K562 (cell line): ENCODE results near the gene PRR7. TPM values are rescaled to one million over a fixed set of nuclear protein-coding genes. Genes with fewer than 3 reads are reported as not detected.

ENCODE experiments used
- ATAC-seq: fragments of 200-7000 bp; cut with Tn5 transposase; 3 replicates; pipeline ENCODE4 v1.9.1; 2020; ENCODE audit warnings: moderate library complexity
- BruUV-seq: library from RNA; stranded (reverse); fragments of 400-500 nt; replicated peaks from 2 replicates; lab custom pipeline; 2021; lab: Mats Ljungman, UMichigan
- CTCF ChIA-PET: fragments of 300-600 bp; formaldehyde crosslinking; extraction: SDS; loops from one replicate; lab custom pipeline; 2021; ENCODE audit warnings: low intra/inter-chr PET ratio; lab: Yijun Ruan, JAX
- POLR2A ChIA-PET: fragments of 300-600, 350-650 bp; sonication (Branson Sonifier 250); formaldehyde crosslinking; extraction: SDS; loops from one replicate; lab custom pipeline; 2021; ENCODE audit warnings: antibody characterized with exemption, inconsistent platforms; lab: Yijun Ruan, JAX
- DNase-seq, 4 experiments: peaks; one replicate each; pipeline versions ENCODE4 v3.0.0 to v3.0.0-alpha.2; 2011 to 2018; ENCODE audit warnings: low spot score in 3 of 4, mixed read lengths in 3 of 4; ENCODE audit errors: extremely low read depth in 1 of 4
- FAIRE-seq: peaks from 2 replicates; lab custom pipeline; 2011; peaks lifted over from hg19 to GRCh38; lab: Jason Lieb, UNC
- H2AFZ ChIP-seq: 2 replicates; pipeline ENCODE4 v1.6.0; 2011; ENCODE audit warnings: low read depth, low read length, control low read depth, inconsistent platforms
- H3K27ac ChIP-seq: fragments of 200-600 bp; 3 replicates; pipeline ENCODE4 v1.8.0; 2011; ENCODE audit warnings: low read depth, mild to moderate bottlenecking, control low read depth, inconsistent platforms, low read length, moderate library complexity, mixed read lengths; ENCODE audit errors: extremely low read depth
- H3K27me3 ChIP-seq, 2 experiments: fragments of 300-600 bp in 1 of 2; 2 replicates in 1 of 2; 3 replicates in 1 of 2; pipeline versions ENCODE4 v1.6.0 to v1.8.0; 2011; ENCODE audit warnings: inconsistent platforms in 2 of 2, low read length in 2 of 2, mild to moderate bottlenecking in 1 of 2, mixed read lengths in 1 of 2, moderate library complexity in 1 of 2; ENCODE audit not compliant: control insufficient read depth in 2 of 2, insufficient read depth in 2 of 2
- H3K36me3 ChIP-seq: fragments of 300-600 bp; 3 replicates; pipeline ENCODE4 v1.8.0; 2011; ENCODE audit warnings: mild to moderate bottlenecking, low read length, inconsistent platforms; ENCODE audit not compliant: control insufficient read depth, insufficient read depth
- H3K4me1 ChIP-seq, 2 experiments: fragments of 200-600 bp in 1 of 2; replicated peaks in 1 of 2; 2 replicates in 1 of 2; 3 replicates in 1 of 2; pipeline versions ENCODE4 v1.5.1 to v1.8.0; 2011; ENCODE audit warnings: inconsistent platforms in 2 of 2, low read length in 2 of 2, mild to moderate bottlenecking in 1 of 2, mixed read lengths in 1 of 2, moderate library complexity in 1 of 2; ENCODE audit not compliant: control insufficient read depth in 2 of 2, insufficient read depth in 2 of 2
- H3K4me2 ChIP-seq: 2 replicates; pipeline ENCODE4 v1.6.1; 2011; ENCODE audit warnings: low read length, control low read depth, inconsistent platforms, mixed read lengths; ENCODE audit not compliant: insufficient read depth
- H3K4me3 ChIP-seq: fragments of 200-600 bp; sonication (generic), shearing (Covaris generic); 2 replicates; pipeline ENCODE4 v1.5.1; 2016; ENCODE audit warnings: control low read depth, inconsistent platforms
- H3K79me2 ChIP-seq: fragments of 200-600 bp; 3 replicates; pipeline ENCODE4 v1.8.0; 2011; ENCODE audit warnings: low read length, inconsistent platforms; ENCODE audit not compliant: control insufficient read depth, insufficient read depth
- H3K9ac ChIP-seq, 2 experiments: 2 replicates each; pipeline versions ENCODE4 v1.6.0 to v1.6.1; 2011; ENCODE audit warnings: low read depth in 2 of 2, low read length in 2 of 2, control low read depth in 1 of 2, inconsistent platforms in 1 of 2, mild to moderate bottlenecking in 1 of 2, mixed read lengths in 1 of 2; ENCODE audit not compliant: insufficient read depth in 1 of 2
- H3K9me1 ChIP-seq: one replicate; pipeline ENCODE4 v1.6.0; 2011; ENCODE audit warnings: inconsistent platforms, mild to moderate bottlenecking, low read length, moderate library complexity; ENCODE audit not compliant: control insufficient read depth, insufficient read depth
- H3K9me3 ChIP-seq: replicated peaks from 2 replicates; pipeline ENCODE4 v1.5.1; 2011; ENCODE audit warnings: low read depth, low read length, inconsistent platforms; ENCODE audit not compliant: control insufficient read depth, insufficient read depth
- H4K20me1 ChIP-seq: replicated peaks from 2 replicates; pipeline ENCODE4 v1.6.1; 2011; ENCODE audit warnings: low read length, inconsistent platforms, mixed read lengths; ENCODE audit not compliant: control insufficient read depth, insufficient read depth
- ATF1 ChIP-seq, 2 experiments: fragments of 450-650 bp in 1 of 2; IDR thresholded peaks; 2 replicates each; pipeline ENCODE4 v1.6.1; 2016; ENCODE audit warnings: missing compliant biosample characterization in 1 of 2, missing genetic modification characterization in 1 of 2
- BRF2 ChIP-seq: IDR thresholded peaks from 3 replicates; pipeline ENCODE4 v1.6.1; 2011; ENCODE audit warnings: borderline replicate concordance, mild to moderate bottlenecking; ENCODE audit not compliant: insufficient read length, insufficient read depth
- DDX20 ChIP-seq: fragments of 450-650 bp; IDR thresholded peaks from 2 replicates; pipeline ENCODE4 v1.6.1; 2016; ENCODE audit warnings: missing genetic modification characterization, low read depth, mild to moderate bottlenecking, missing compliant biosample characterization, moderate library complexity
- FOSL1 ChIP-seq: fragments of 200-800 bp; sonication (Bioruptor generic); conservative IDR thresholded peaks from 2 replicates; pipeline ENCODE4 v1.6.1; 2016; ENCODE audit warnings: missing genetic modification characterization, missing compliant biosample characterization
- NCOA2 ChIP-seq, 2 experiments: fragments of 450-650 bp; IDR thresholded peaks; 2 replicates each; pipeline ENCODE4 v1.6.1; 2018; ENCODE audit warnings: mild to moderate bottlenecking in 2 of 2, moderate library complexity in 1 of 2; ENCODE audit not compliant: partially characterized antibody in 2 of 2
- NEUROD1 ChIP-seq: fragments of 150-350 bp; IDR thresholded peaks from 2 replicates; pipeline ENCODE4 v1.6.1; 2014; ENCODE audit warnings: borderline replicate concordance, low read length, low read depth; ENCODE audit not compliant: partially characterized antibody
- NKRF ChIP-seq: fragments of 450-650 bp; IDR thresholded peaks from 2 replicates; pipeline ENCODE4 v1.6.1; 2016; ENCODE audit warnings: borderline replicate concordance
- PCBP2 ChIP-seq: fragments of 200-400 bp; formaldehyde crosslinking; IDR thresholded peaks from 2 replicates; pipeline ENCODE4 v1.6.1; 2018; ENCODE audit warnings: low read length, low read depth, mild to moderate bottlenecking, moderate library complexity; ENCODE audit not compliant: poor library complexity, severe bottlenecking
- PURB ChIP-seq: sonication (generic); formaldehyde crosslinking; IDR thresholded peaks from 2 replicates; pipeline ENCODE4 v1.9.0; 2021; ENCODE audit warnings: low read depth, mild to moderate bottlenecking, missing genetic modification reagents
- RBM25 ChIP-seq: fragments of 200-400 bp; formaldehyde crosslinking; IDR thresholded peaks from 2 replicates; pipeline ENCODE4 v1.6.1; 2018; ENCODE audit warnings: low read length, low read depth, moderate library complexity; ENCODE audit not compliant: severe bottlenecking
- RNF219 ChIP-seq: fragments of 250-450 bp; sonication (Bioruptor Pico); IDR thresholded peaks from 2 replicates; pipeline ENCODE4 v1.5.0; 2022; ENCODE audit warnings: mild to moderate bottlenecking
- SMARCE1 ChIP-seq: fragments of 450-650 bp; IDR thresholded peaks from 2 replicates; pipeline ENCODE4 v1.7.1; 2016; ENCODE audit warnings: mild to moderate bottlenecking
- TARDBP ChIP-seq: fragments of 450-650 bp; IDR thresholded peaks from 2 replicates; pipeline ENCODE4 v1.6.1; 2016
- WHSC1 ChIP-seq: IDR thresholded peaks from one replicate; pipeline ENCODE4 v1.6.1; 2012; ENCODE audit warnings: low read length, control low read depth, inconsistent platforms
- ZNF174 ChIP-seq: fragments of 250-450 bp; sonication (Bioruptor Pico); IDR thresholded peaks from 2 replicates; pipeline ENCODE4 v1.4.0; 2020; ENCODE audit warnings: mild to moderate bottlenecking
- WGBS: fragments of 100-300 bp; shearing (Covaris generic); methylation state at CpG from one replicate; pipeline ENCODE4 v1.1.6; 2016; ENCODE audit warnings: low coverage, mixed read lengths; ENCODE audit not compliant: insufficient coverage; ENCODE audit errors: missing lambda C conversion rate; 5-methylcytosine and 5-hydroxymethylcytosine counted together
- in situ Hi-C: fragments of 300-500 bp; cut with MboI; formaldehyde crosslinking; loops from 4 replicates; pipeline ENCODE4 v1.15.0; 2018; ENCODE audit warnings: inconsistent platforms, mixed read lengths
- intact Hi-C: fragments of 100-400 bp; cut with micrococcal nuclease; formaldehyde crosslinking; loops from 2 replicates; pipeline ENCODE4 v1.14.2; 2022
- polyA plus RNA-seq, 8 experiments: library from polyadenylated mRNA; depleted of rRNA in 4 of 8; stranded (reverse) in 5 of 8; unstranded in 3 of 8; fragments of >200 nt; fragmentation: Nextera tagmentation in 2 of 8; fragmentation: Illumina TruSeq in 1 of 8; extraction: Ambion mirVana in 2 of 8; extraction: Trizol in 1 of 8; gene quantifications; 2 replicates each; pipeline versions ENCODE4 v1.2.1 to v1.2.3, GENCODE V29; 2011 to 2014; ENCODE audit warnings: inconsistent platforms in 1 of 8, missing spikeins in 1 of 8
- total RNA-seq, 7 experiments: library from RNA; depleted of rRNA in 6 of 7; stranded (reverse); fragments of >200 nt in 6 of 7; fragmentation: Illumina TruSeq in 2 of 7; extraction: Trizol in 2 of 7; gene quantifications; 2 replicates each; pipeline versions ENCODE4 v1.2.1 to v1.2.3, GENCODE V29; 2011 to 2021; ENCODE audit warnings: low replicate concordance in 1 of 7

The PRR7 gene
- total and polyA plus RNA-seq, 9 of the 15 experiments (the other 6 are each of a cell fraction or from before 2014, with no cell fraction given): 0.80 to 11.3 (median 10.4) TPM; not detected in 4

GRCh38 chr5:177427211-177427822 lies 19.3 kb upstream of the PRR7 start:
- intact Hi-C loops: loop anchor here (2.0 kb wide), 1 partner anchor 27 kb away; no protein-coding TSS in a partner anchor
- TF ChIP-seq DDX20 (tag) (no peak), SMARCE1 (0 out of 2 replicates have a peak, but pooled peaks have one; percentile 3), RBM25 (no peak), FOSL1 (tag) (no peak), BRF2 (no peak), PCBP2 (no peak), TARDBP (no peak), NKRF (peak; percentile 66), NCOA2 (IDR thresholded peaks at IDR 0.05; ENCODE audit: partially characterized antibody in 2 of 2) (no peak), ATF1 (CRISPR knock-in tag; IDR thresholded peaks at IDR 0.05) (no peak), ATF1 (tag; IDR thresholded peaks at IDR 0.05) (no peak), WHSC1 (no peak), ZNF174 (CRISPR knock-in tag) (no peak), PURB (CRISPR knock-in tag) (no peak), NEUROD1 (no peak), RNF219 (CRISPR knock-in tag) (no peak)

More at GRCh38 chr5:177427211-177427822, 19.3 kb upstream of the PRR7 start:
- TSS peak; percentile 64 for BruUV-seq
- no peak overlapping the region for H2AFZ ChIP-seq
- peaks cover 51% of the 10 kb centered on the region; the same call in 2 of the 3 replicates for H3K36me3 ChIP-seq
- peak overlapping the region; percentile 91 for H3K4me3 ChIP-seq
- FAIRE-seq (no peak), DNase-seq (peak; percentile 70 to 82 (median 74)), ATAC-seq (peak; percentile 25)
- peak overlapping the region; percentile 98 for H3K27ac ChIP-seq
- peaks cover 30 to 66% of the 10 kb centered on the region in 2 experiments for H3K4me1 ChIP-seq
- H3K9me3 ChIP-seq: no peaks in the 10 kb centered on the region
- peak overlapping the region; percentile 98 for H3K4me2 ChIP-seq
- H3K79me2 ChIP-seq: peaks cover 50% of the 10 kb centered on the region
- WGBS: 2% methylated on average over 11 of the region's 11 CpGs
- H4K20me1 ChIP-seq: peaks cover 22% of the 10 kb centered on the region; the same call in 1 of the 2 replicates
- ChIA-PET CTCF (no interaction called here), POLR2A (interaction anchor here (0.6 to 10.8 kb wide), 19 partner anchors 9 to 670 kb away, joined by 3 to 210 read pairs (median 4); partner anchors contain the start of gene PRR7)
- no peaks in the 10 kb centered on the region for H3K9me1 ChIP-seq
- H3K27me3 ChIP-seq: no peaks in the 10 kb centered on the region
- in situ Hi-C loops: no loop called here
- peak overlapping the region; percentile 96 to 97 for H3K9ac ChIP-seq
